GM23338 (cell line): ENCODE measurements around the gene KCNIP1. TPM values are rescaled to one million over a fixed set of nuclear protein-coding genes. Genes with fewer than 3 reads are reported as not detected.

Experiments used
- ATAC-seq: fragments of 200-7000 bp; cut with Tn5 transposase; 3 replicates; pipeline ENCODE4 v1.9.1; 2020
- DNase-seq: peaks from one replicate; pipeline ENCODE4 v3.0.0-alpha.2; 2015; ENCODE audit warnings: low spot score
- H2AFZ ChIP-seq: fragments of 200-600 bp; sonication (generic); 2 replicates; pipeline ENCODE4 v1.8.0; 2016; ENCODE audit warnings: antibody characterized with exemption, mild to moderate bottlenecking, moderate library complexity
- H3F3A ChIP-seq: fragments of 200-600 bp; sonication (generic); replicated peaks from 2 replicates; pipeline ENCODE4 v1.8.0; 2017; ENCODE audit warnings: antibody characterized with exemption, mixed run types, low read depth
- H3K27ac ChIP-seq: fragments of 200-600 bp; sonication (generic); 2 replicates; pipeline ENCODE4 v1.6.1; 2016; ENCODE audit warnings: low read depth
- H3K27me3 ChIP-seq: fragments of 200-600 bp; sonication (generic); 2 replicates; pipeline ENCODE4 v1.8.0; 2016; ENCODE audit warnings: mild to moderate bottlenecking, mixed run types, moderate library complexity; ENCODE audit not compliant: insufficient read depth
- H3K36me3 ChIP-seq: fragments of 200-600 bp; sonication (generic); 2 replicates; pipeline ENCODE4 v1.8.0; 2016; ENCODE audit warnings: mild to moderate bottlenecking; ENCODE audit not compliant: insufficient read depth
- H3K4me1 ChIP-seq: fragments of 200-600 bp; sonication (generic); 2 replicates; pipeline ENCODE4 v1.8.0; 2016; ENCODE audit warnings: mild to moderate bottlenecking, moderate library complexity; ENCODE audit not compliant: insufficient read depth
- H3K4me2 ChIP-seq: fragments of 200-600 bp; sonication (generic); 2 replicates; pipeline ENCODE4 v1.7.1; 2017; ENCODE audit warnings: mixed run types
- H3K4me3 ChIP-seq: fragments of 200-600 bp; sonication (generic); 2 replicates; pipeline ENCODE4 v1.6.1; 2016; ENCODE audit warnings: mixed run types
- H3K79me2 ChIP-seq: fragments of 200-600 bp; sonication (generic); replicated peaks from 2 replicates; pipeline ENCODE4 v1.8.0; 2017; ENCODE audit warnings: mild to moderate bottlenecking; ENCODE audit not compliant: insufficient read depth
- H3K9me2 ChIP-seq: fragments of 200-600 bp; sonication (generic); 2 replicates; pipeline ENCODE4 v1.8.0; 2017; ENCODE audit not compliant: insufficient read depth
- H4K20me1 ChIP-seq: fragments of 200-600 bp; sonication (generic); replicated peaks from 2 replicates; pipeline ENCODE4 v1.8.0; 2017; ENCODE audit warnings: mild to moderate bottlenecking; ENCODE audit not compliant: insufficient read depth
- H3K27ac Mint-ChIP-seq: 2 replicates; pipeline ENCODE4 v1.8.0; 2020; ENCODE audit warnings: inconsistent platforms, mild to moderate bottlenecking, moderate library complexity, mixed read lengths
- H3K27me3 Mint-ChIP-seq: 3 replicates; pipeline ENCODE4 v1.8.0; 2022; ENCODE audit warnings: low read depth, mild to moderate bottlenecking, moderate library complexity, mixed read lengths, inconsistent platforms; ENCODE audit not compliant: insufficient read depth, poor library complexity
- H3K36me3 Mint-ChIP-seq: 3 replicates; pipeline ENCODE4 v1.8.0; 2021; ENCODE audit warnings: low read depth, mild to moderate bottlenecking, inconsistent platforms, moderate library complexity, mixed read lengths
- H3K4me1 Mint-ChIP-seq: 3 replicates; pipeline ENCODE4 v1.8.0; 2020; ENCODE audit warnings: mild to moderate bottlenecking, inconsistent platforms, mixed read lengths
- H3K4me3 Mint-ChIP-seq: 3 replicates; pipeline ENCODE4 v1.8.0; 2021; ENCODE audit warnings: moderate library complexity, mild to moderate bottlenecking, inconsistent platforms, mixed read lengths
- H3K9me3 Mint-ChIP-seq: 3 replicates; pipeline ENCODE4 v1.8.0; 2020; ENCODE audit warnings: moderate library complexity, mild to moderate bottlenecking, inconsistent platforms, mixed read lengths
- CREB1 ChIP-seq: fragments of 250-450 bp; sonication (Bioruptor Pico); IDR thresholded peaks from 2 replicates; pipeline ENCODE4 v1.5.0; 2020; ENCODE audit warnings: low read depth, mild to moderate bottlenecking, moderate library complexity
- CTCF ChIP-seq, 2 experiments: fragments of 200-600 bp in 1 of 2; sonication (generic) in 1 of 2; conservative IDR thresholded peaks; 2 replicates each; pipeline versions ENCODE4 v1.5.1 to v1.6.1; 2016 to 2017; ENCODE audit warnings: antibody characterized with exemption in 2 of 2, low read depth in 2 of 2, mild to moderate bottlenecking in 2 of 2, moderate library complexity in 1 of 2
- ETS1 ChIP-seq: IDR thresholded peaks from 2 replicates; pipeline ENCODE4 v1.6.1; 2016; ENCODE audit warnings: antibody characterized with exemption
- EZH2 ChIP-seq: fragments of 200-600 bp; sonication (generic); IDR thresholded peaks from one replicate; pipeline ENCODE4 v1.8.0; 2017; ENCODE audit warnings: antibody characterized with exemption, mild to moderate bottlenecking, low read depth; ENCODE audit not compliant: unreplicated experiment
- EZH2phosphoT487 ChIP-seq: fragments of 200-600 bp; sonication (generic); IDR thresholded peaks from one replicate; pipeline ENCODE4 v1.8.1; 2018; ENCODE audit warnings: antibody characterized with exemption; ENCODE audit not compliant: unreplicated experiment
- JUNB ChIP-seq: IDR thresholded peaks from one replicate; pipeline ENCODE4 v1.6.1; 2016; ENCODE audit warnings: antibody characterized with exemption; ENCODE audit not compliant: unreplicated experiment
- NANOG ChIP-seq: IDR thresholded peaks from 2 replicates; pipeline ENCODE4 v1.6.1; 2016; ENCODE audit warnings: antibody characterized with exemption, borderline replicate concordance
- POLR2AphosphoS5 ChIP-seq: IDR thresholded peaks from 2 replicates; pipeline ENCODE4 v1.6.1; 2016; ENCODE audit warnings: antibody characterized with exemption, low read depth
- REST ChIP-seq: IDR thresholded peaks from one replicate; pipeline ENCODE4 v1.6.1; 2018; ENCODE audit warnings: antibody characterized with exemption; ENCODE audit not compliant: unreplicated experiment
- STAT1 ChIP-seq: IDR thresholded peaks from one replicate; pipeline ENCODE4 v1.6.1; 2016; ENCODE audit warnings: antibody characterized with exemption; ENCODE audit not compliant: unreplicated experiment
- ZNF114 ChIP-seq: fragments of 250-450 bp; sonication (Bioruptor Pico); IDR thresholded peaks from 2 replicates; pipeline ENCODE4 v1.5.0; 2020; ENCODE audit warnings: mild to moderate bottlenecking, moderate library complexity
- ZNF331 ChIP-seq: fragments of 250-450 bp; sonication (Bioruptor Pico); IDR thresholded peaks from 2 replicates; pipeline ENCODE4 v1.5.0; 2020; ENCODE audit warnings: low read depth, mild to moderate bottlenecking, moderate library complexity
- polyA plus RNA-seq: library from polyadenylated mRNA; unstranded; fragments of >200 nt; fragmentation: Nextera tagmentation; extraction: Ambion mirVana; gene quantifications from 2 replicates; pipeline ENCODE4 v1.2.1, GENCODE V29; 2016
- total RNA-seq: library from RNA; depleted of rRNA; stranded (reverse); fragments of >200 nt; shearing (Covaris generic); gene quantifications from 2 replicates; pipeline ENCODE4 v1.2.3, GENCODE V29; 2014
- TF ChIP-seq, protein P1 (sequence below): fragments of 250-450 bp; sonication (Bioruptor Pico); IDR thresholded peaks from 2 replicates; pipeline ENCODE4 v1.5.0; 2020; ENCODE audit warnings: mild to moderate bottlenecking, moderate library complexity

The KCNIP1 gene
- total and polyA plus RNA-seq, 2 experiments from 2014 or later: 0.31 to 0.87 TPM

DNA sequence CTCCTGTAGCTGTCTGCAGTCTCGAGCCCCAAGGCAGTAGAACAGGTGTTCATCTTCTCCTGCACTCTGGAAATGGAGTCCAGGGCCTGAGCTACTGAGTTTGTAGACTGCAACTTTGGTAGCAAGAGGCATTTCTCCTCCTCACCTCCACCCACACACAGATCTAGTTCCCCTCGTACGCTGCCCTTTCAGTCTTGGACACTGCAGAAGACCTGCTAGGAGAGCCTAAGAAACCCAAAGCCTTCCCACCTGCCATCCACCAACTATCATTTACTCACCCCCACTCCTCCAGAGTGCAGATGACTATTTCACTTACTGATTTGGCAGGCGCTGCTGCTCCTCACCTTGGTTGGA lies 59.0 kb downstream of the KCNIP1 start:
- Histone ChIP-seq H3K27ac (no peak overlapping the region), H3K4me1 (no peaks in the 10 kb centered on the region), H2AFZ (no peak overlapping the region), H3K36me3 (no peaks in the 10 kb centered on the region), H3K27me3 (no peaks in the 10 kb centered on the region), H3F3A (no peaks in the 10 kb centered on the region), H3K4me3 (no peak overlapping the region), H3K79me2 (no peaks in the 10 kb centered on the region), H3K4me2 (no peak overlapping the region), H4K20me1 (no peaks in the 10 kb centered on the region), H3K9me2 (0 out of 2 replicates have a peak, but pooled peaks cover 3% of the 10 kb centered on the region)
- peaks cover 13% of the 10 kb centered on the region for H3K27me3 Mint-ChIP-seq
- no peak overlapping the region for H3K4me3 Mint-ChIP-seq
- no peaks in the 10 kb centered on the region for H3K36me3 Mint-ChIP-seq
- TF ChIP-seq JUNB (no peak), CTCF (conservative IDR thresholded peaks at IDR 0.05; ENCODE audit: low read depth in 2 of 2) (no peak), CREB1 (no peak), STAT1 (no peak), REST (no peak), ZNF114 (CRISPR knock-in tag) (no peak), ZNF331 (no peak), EZH2 (no peak), NANOG (no peak), POLR2AphosphoS5 (no peak), ETS1 (no peak), EZH2phosphoT487 (no peak)
- TF ChIP-seq, protein P1, sequence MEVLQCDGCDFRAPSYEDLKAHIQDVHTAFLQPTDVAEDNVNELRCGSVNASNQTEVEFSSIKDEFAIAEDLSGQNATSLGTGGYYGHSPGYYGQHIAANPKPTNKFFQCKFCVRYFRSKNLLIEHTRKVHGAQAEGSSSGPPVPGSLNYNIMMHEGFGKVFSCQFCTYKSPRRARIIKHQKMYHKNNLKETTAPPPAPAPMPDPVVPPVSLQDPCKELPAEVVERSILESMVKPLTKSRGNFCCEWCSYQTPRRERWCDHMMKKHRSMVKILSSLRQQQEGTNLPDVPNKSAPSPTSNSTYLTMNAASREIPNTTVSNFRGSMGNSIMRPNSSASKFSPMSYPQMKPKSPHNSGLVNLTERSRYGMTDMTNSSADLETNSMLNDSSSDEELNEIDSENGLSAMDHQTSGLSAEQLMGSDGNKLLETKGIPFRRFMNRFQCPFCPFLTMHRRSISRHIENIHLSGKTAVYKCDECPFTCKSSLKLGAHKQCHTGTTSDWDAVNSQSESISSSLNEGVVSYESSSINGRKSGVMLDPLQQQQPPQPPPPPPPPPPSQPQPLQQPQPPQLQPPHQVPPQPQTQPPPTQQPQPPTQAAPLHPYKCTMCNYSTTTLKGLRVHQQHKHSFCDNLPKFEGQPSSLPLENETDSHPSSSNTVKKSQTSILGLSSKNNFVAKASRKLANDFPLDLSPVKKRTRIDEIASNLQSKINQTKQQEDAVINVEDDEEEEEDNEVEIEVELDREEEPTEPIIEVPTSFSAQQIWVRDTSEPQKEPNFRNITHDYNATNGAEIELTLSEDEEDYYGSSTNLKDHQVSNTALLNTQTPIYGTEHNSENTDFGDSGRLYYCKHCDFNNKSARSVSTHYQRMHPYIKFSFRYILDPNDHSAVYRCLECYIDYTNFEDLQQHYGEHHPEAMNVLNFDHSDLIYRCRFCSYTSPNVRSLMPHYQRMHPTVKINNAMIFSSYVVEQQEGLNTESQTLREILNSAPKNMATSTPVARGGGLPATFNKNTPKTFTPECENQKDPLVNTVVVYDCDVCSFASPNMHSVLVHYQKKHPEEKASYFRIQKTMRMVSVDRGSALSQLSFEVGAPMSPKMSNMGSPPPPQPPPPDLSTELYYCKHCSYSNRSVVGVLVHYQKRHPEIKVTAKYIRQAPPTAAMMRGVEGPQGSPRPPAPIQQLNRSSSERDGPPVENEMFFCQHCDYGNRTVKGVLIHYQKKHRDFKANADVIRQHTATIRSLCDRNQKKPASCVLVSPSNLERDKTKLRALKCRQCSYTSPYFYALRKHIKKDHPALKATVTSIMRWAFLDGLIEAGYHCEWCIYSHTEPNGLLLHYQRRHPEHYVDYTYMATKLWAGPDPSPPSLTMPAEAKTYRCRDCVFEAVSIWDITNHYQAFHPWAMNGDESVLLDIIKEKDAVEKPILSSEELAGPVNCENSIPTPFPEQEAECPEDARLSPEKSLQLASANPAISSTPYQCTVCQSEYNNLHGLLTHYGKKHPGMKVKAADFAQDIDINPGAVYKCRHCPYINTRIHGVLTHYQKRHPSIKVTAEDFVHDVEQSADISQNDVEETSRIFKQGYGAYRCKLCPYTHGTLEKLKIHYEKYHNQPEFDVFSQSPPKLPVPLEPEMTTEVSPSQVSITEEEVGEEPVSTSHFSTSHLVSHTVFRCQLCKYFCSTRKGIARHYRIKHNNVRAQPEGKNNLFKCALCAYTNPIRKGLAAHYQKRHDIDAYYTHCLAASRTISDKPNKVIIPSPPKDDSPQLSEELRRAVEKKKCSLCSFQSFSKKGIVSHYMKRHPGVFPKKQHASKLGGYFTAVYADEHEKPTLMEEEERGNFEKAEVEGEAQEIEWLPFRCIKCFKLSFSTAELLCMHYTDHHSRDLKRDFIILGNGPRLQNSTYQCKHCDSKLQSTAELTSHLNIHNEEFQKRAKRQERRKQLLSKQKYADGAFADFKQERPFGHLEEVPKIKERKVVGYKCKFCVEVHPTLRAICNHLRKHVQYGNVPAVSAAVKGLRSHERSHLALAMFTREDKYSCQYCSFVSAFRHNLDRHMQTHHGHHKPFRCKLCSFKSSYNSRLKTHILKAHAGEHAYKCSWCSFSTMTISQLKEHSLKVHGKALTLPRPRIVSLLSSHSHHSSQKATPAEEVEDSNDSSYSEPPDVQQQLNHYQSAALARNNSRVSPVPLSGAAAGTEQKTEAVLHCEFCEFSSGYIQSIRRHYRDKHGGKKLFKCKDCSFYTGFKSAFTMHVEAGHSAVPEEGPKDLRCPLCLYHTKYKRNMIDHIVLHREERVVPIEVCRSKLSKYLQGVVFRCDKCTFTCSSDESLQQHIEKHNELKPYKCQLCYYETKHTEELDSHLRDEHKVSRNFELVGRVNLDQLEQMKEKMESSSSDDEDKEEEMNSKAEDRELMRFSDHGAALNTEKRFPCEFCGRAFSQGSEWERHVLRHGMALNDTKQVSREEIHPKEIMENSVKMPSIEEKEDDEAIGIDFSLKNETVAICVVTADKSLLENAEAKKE (CRISPR knock-in tag): no peak
- DNase-seq (no peak), ATAC-seq (no peak)
- no peak overlapping the region for H3K27ac Mint-ChIP-seq
- H3K4me1 Mint-ChIP-seq: peaks cover 11% of the 10 kb centered on the region
- H3K9me3 Mint-ChIP-seq: no peaks in the 10 kb centered on the region
